H1 (cell line): ENCODE measurements around the gene ROR1. TPM values are rescaled to one million over a fixed set of nuclear protein-coding genes. Genes with fewer than 3 reads are reported as not detected.

Source experiments
- CTCF ChIA-PET: fragments of 300-600 bp; sonication (Branson Sonifier 250); formaldehyde crosslinking; loops from one replicate; lab custom pipeline; 2021; ENCODE audit not compliant: partially characterized antibody; lab: Charles Lee
- POLR2A ChIA-PET: fragments of 300-600 bp; sonication (Branson Sonifier 250); formaldehyde crosslinking; loops from one replicate; lab custom pipeline; 2021; ENCODE audit warnings: inconsistent platforms; ENCODE audit not compliant: partially characterized antibody; lab: Charles Lee
- DNase-seq, 2 experiments: peaks; one replicate each; pipeline versions ENCODE4 v3.0.0 to v3.0.0-alpha.2; 2010 to 2022; ENCODE audit warnings: low spot score in 2 of 2, low read depth in 1 of 2, mixed read lengths in 1 of 2
- FAIRE-seq: peaks from 2 replicates; lab custom pipeline; 2011; peaks lifted over from hg19 to GRCh38; lab: Jason Lieb, UNC
- H2AFZ ChIP-seq: 2 replicates; pipeline ENCODE4 v1.8.1; 2012; ENCODE audit warnings: low read length, inconsistent platforms
- H2AK5ac ChIP-seq: 2 replicates; pipeline ENCODE4 v1.6.1; 2013; ENCODE audit warnings: low read depth, low read length
- H2BK120ac ChIP-seq: replicated peaks from 2 replicates; pipeline ENCODE3; 2013; ENCODE audit warnings: low read depth, low read length, inconsistent platforms
- H2BK12ac ChIP-seq: 2 replicates; pipeline ENCODE4 v1.6.1; 2013; ENCODE audit warnings: low read depth, low read length
- H2BK15ac ChIP-seq: 2 replicates; pipeline ENCODE4 v1.6.1; 2013; ENCODE audit warnings: low read length
- H2BK20ac ChIP-seq: 2 replicates; pipeline ENCODE4 v1.6.1; 2013; ENCODE audit warnings: low read length
- H2BK5ac ChIP-seq: 2 replicates; pipeline ENCODE4 v1.6.1; 2013; ENCODE audit warnings: low read depth, low read length
- H3K14ac ChIP-seq: 2 replicates; pipeline ENCODE4 v1.6.1; 2013; ENCODE audit warnings: inconsistent platforms; ENCODE audit not compliant: insufficient read length
- H3K18ac ChIP-seq: 2 replicates; pipeline ENCODE4 v1.6.1; 2013; ENCODE audit warnings: low read length; ENCODE audit errors: extremely low read depth
- H3K23ac ChIP-seq: 2 replicates; pipeline ENCODE4 v1.6.1; 2013; ENCODE audit warnings: inconsistent platforms; ENCODE audit not compliant: insufficient read length
- H3K23me2 ChIP-seq: 2 replicates; pipeline ENCODE4 v1.6.1; 2013; ENCODE audit warnings: low read depth, low read length
- H3K27ac ChIP-seq: 2 replicates; pipeline ENCODE4 v1.6.1; 2011; ENCODE audit warnings: low read depth, low read length, inconsistent platforms
- H3K27me3 ChIP-seq, 4 experiments: replicated peaks in 1 of 4; 1 replicate in 1 of 4; 2 replicates in 3 of 4; pipeline versions ENCODE4 v1.6.1 to v1.8.1; 2011 to 2013; ENCODE audit warnings: low read length in 3 of 4, mild to moderate bottlenecking in 3 of 4, inconsistent platforms in 2 of 4, mixed read lengths in 2 of 4, moderate library complexity in 1 of 4; ENCODE audit not compliant: control insufficient read depth in 3 of 4, insufficient read depth in 3 of 4; ENCODE audit errors: extremely low read depth in 1 of 4
- H3K36me3 ChIP-seq, 4 experiments: 2 replicates each; pipeline versions ENCODE4 v1.6.1 to v1.8.1; 2011 to 2013; ENCODE audit warnings: mild to moderate bottlenecking in 4 of 4, low read length in 3 of 4, moderate library complexity in 2 of 4, control low read depth in 1 of 4, inconsistent platforms in 1 of 4; ENCODE audit not compliant: insufficient read depth in 4 of 4, control insufficient read depth in 2 of 4
- H3K4ac ChIP-seq: replicated peaks from 2 replicates; pipeline ENCODE3; 2013; ENCODE audit warnings: low read length, low read depth, mixed read lengths, inconsistent platforms; ENCODE audit not compliant: insufficient read length
- H3K4me1 ChIP-seq, 4 experiments: replicated peaks in 1 of 4; 1 replicate in 1 of 4; 2 replicates in 3 of 4; pipeline versions ENCODE4 v1.6.1 to v1.8.1; 2011 to 2013; ENCODE audit warnings: low read length in 3 of 4, inconsistent platforms in 2 of 4, mixed read lengths in 1 of 4; ENCODE audit not compliant: insufficient read depth in 4 of 4, control insufficient read depth in 3 of 4
- H3K4me2 ChIP-seq, 2 experiments: 2 replicates each; pipeline versions ENCODE4 v1.6.1 to v1.8.1; 2011 to 2013; ENCODE audit warnings: low read depth in 2 of 2, low read length in 2 of 2, control low read depth in 1 of 2, inconsistent platforms in 1 of 2, mild to moderate bottlenecking in 1 of 2; ENCODE audit not compliant: insufficient read depth in 1 of 2
- H3K4me3 ChIP-seq, 4 experiments: fragments of 200-600, 300-600 bp in 1 of 4; sonication (generic), shearing (Covaris generic), sonication (Bioruptor Twin) in 1 of 4; 2 replicates each; pipeline versions ENCODE4 v1.5.1 to v1.8.1; 2011 to 2016; ENCODE audit warnings: low read length in 4 of 4, low read depth in 3 of 4, control low read depth in 2 of 4, inconsistent platforms in 2 of 4, mild to moderate bottlenecking in 2 of 4, mixed read lengths in 1 of 4, moderate library complexity in 1 of 4; ENCODE audit not compliant: insufficient read depth in 2 of 4; ENCODE audit errors: extremely low read depth in 1 of 4
- H3K56ac ChIP-seq: replicated peaks from 2 replicates; pipeline ENCODE3; 2013; ENCODE audit warnings: low read depth, mild to moderate bottlenecking, mixed read lengths, low read length, inconsistent platforms; ENCODE audit not compliant: insufficient read length
- H3K79me1 ChIP-seq: 2 replicates; pipeline ENCODE4 v1.6.1; 2013; ENCODE audit warnings: low read depth, low read length, control low read depth
- H3K79me2 ChIP-seq, 2 experiments: 2 replicates each; pipeline versions ENCODE4 v1.6.1 to v1.8.1; 2012 to 2013; ENCODE audit warnings: low read length in 2 of 2, mild to moderate bottlenecking in 2 of 2, inconsistent platforms in 1 of 2; ENCODE audit not compliant: insufficient read depth in 2 of 2, control insufficient read depth in 1 of 2
- H3K9ac ChIP-seq, 4 experiments: replicated peaks in 1 of 4; 1 replicate in 1 of 4; 2 replicates in 3 of 4; pipeline versions ENCODE4 v1.6.1 to v1.8.1; 2011 to 2013; ENCODE audit warnings: low read depth in 3 of 4, low read length in 3 of 4, control low read depth in 2 of 4, mild to moderate bottlenecking in 2 of 4, moderate library complexity in 2 of 4, inconsistent platforms in 1 of 4; ENCODE audit errors: extremely low read depth in 1 of 4
- H3K9me3 ChIP-seq, 2 experiments: 2 replicates each; pipeline versions ENCODE4 v1.6.1 to v1.8.1; 2012 to 2013; ENCODE audit warnings: mild to moderate bottlenecking in 2 of 2, moderate library complexity in 2 of 2, control low read depth in 1 of 2, inconsistent platforms in 1 of 2, low read depth in 1 of 2, low read length in 1 of 2, mixed read lengths in 1 of 2; ENCODE audit not compliant: insufficient read depth in 2 of 2
- H4K20me1 ChIP-seq, 2 experiments: replicated peaks in 1 of 2; 2 replicates each; pipeline versions ENCODE3 to v1.8.1; 2011 to 2013; ENCODE audit warnings: inconsistent platforms in 2 of 2, low read length in 2 of 2, mild to moderate bottlenecking in 1 of 2; ENCODE audit not compliant: insufficient read depth in 2 of 2, control insufficient read depth in 1 of 2
- H4K5ac ChIP-seq: 2 replicates; pipeline ENCODE4 v1.6.1; 2013; ENCODE audit warnings: low read length, low read depth, mixed read lengths, inconsistent platforms; ENCODE audit not compliant: insufficient read length
- H4K8ac ChIP-seq: 2 replicates; pipeline ENCODE4 v1.8.0; 2013; ENCODE audit warnings: mild to moderate bottlenecking, moderate library complexity, low read length, inconsistent platforms; ENCODE audit not compliant: insufficient read depth; ENCODE audit errors: extremely low read depth
- H4K91ac ChIP-seq: replicated peaks from 2 replicates; pipeline ENCODE3; 2013; ENCODE audit warnings: low read length, mixed read lengths, inconsistent platforms; ENCODE audit not compliant: insufficient read length
- ASH2L ChIP-seq: fragments of 200-600, 300-600 bp; sonication (generic); IDR thresholded peaks from one replicate; pipeline ENCODE4 v1.7.1; 2017; ENCODE audit warnings: low read length
- ATF2 ChIP-seq: IDR thresholded peaks from 2 replicates; pipeline ENCODE4 v1.6.1; 2012; ENCODE audit warnings: low read length, inconsistent platforms
- BCL11A ChIP-seq, 2 experiments: IDR thresholded peaks; one replicate each; pipeline ENCODE4 v1.6.1; 2011; ENCODE audit warnings: low read depth in 2 of 2, low read length in 2 of 2, mild to moderate bottlenecking in 2 of 2
- CHD1 ChIP-seq: IDR thresholded peaks from 2 replicates; pipeline ENCODE4 v1.6.1; 2012; ENCODE audit warnings: low read depth, low read length, improper control_type of control experiment
- CHD2 ChIP-seq: IDR thresholded peaks from 2 replicates; pipeline ENCODE4 v1.6.1; 2012; ENCODE audit warnings: low read length, improper control_type of control experiment
- GTF2F1 ChIP-seq: IDR thresholded peaks from 2 replicates; pipeline ENCODE4 v1.6.1; 2012; ENCODE audit warnings: low read depth, low read length, improper control_type of control experiment, borderline replicate concordance
- JUND ChIP-seq: IDR thresholded peaks from 2 replicates; pipeline ENCODE4 v1.6.1; 2011; ENCODE audit warnings: mild to moderate bottlenecking, improper control_type of control experiment, low read length
- PHF8 ChIP-seq: fragments of 200-600 bp; sonication (generic); conservative IDR thresholded peaks from 2 replicates; pipeline ENCODE4 v1.7.1; 2012; ENCODE audit warnings: low read depth, mild to moderate bottlenecking, inconsistent platforms, low read length, moderate library complexity
- SIN3A ChIP-seq, 2 experiments: IDR thresholded peaks in 1 of 2; conservative IDR thresholded peaks in 1 of 2; 2 replicates each; pipeline ENCODE4 v1.6.1; 2011 to 2012; ENCODE audit warnings: low read length in 2 of 2, improper control_type of control experiment in 1 of 2, low read depth in 1 of 2, mild to moderate bottlenecking in 1 of 2
- SP2 ChIP-seq: IDR thresholded peaks from 2 replicates; pipeline ENCODE4 v1.6.1; 2012; ENCODE audit warnings: mild to moderate bottlenecking, low read length, inconsistent platforms
- SRF ChIP-seq: IDR thresholded peaks from 2 replicates; pipeline ENCODE4 v1.6.1; 2011; ENCODE audit warnings: mild to moderate bottlenecking, low read depth, low read length, moderate library complexity
- TCF12 ChIP-seq: IDR thresholded peaks from 2 replicates; pipeline ENCODE4 v1.6.1; 2011; ENCODE audit warnings: low read depth, mild to moderate bottlenecking, low read length
- WGBS, 2 experiments: shearing (Covaris generic) in 1 of 2; methylation state at CpG; one replicate each; pipeline versions ENCODE4 v1.1.6 to v1.1.7; 2013 to 2015; ENCODE audit warnings: low lambda C conversion rate in 2 of 2, mixed read lengths in 2 of 2, inconsistent platforms in 1 of 2, low coverage in 1 of 2, missing lambda C conversion rate in 1 of 2; ENCODE audit not compliant: insufficient replicate concordance in 2 of 2, insufficient coverage in 1 of 2, insufficient read length in 1 of 2; ENCODE audit errors: extremely low coverage in 1 of 2, missing lambda C conversion rate in 1 of 2; 5-methylcytosine and 5-hydroxymethylcytosine counted together
- polyA plus RNA-seq, 7 experiments: library from polyadenylated mRNA; depleted of rRNA in 3 of 7; stranded (reverse) in 5 of 7; unstranded in 2 of 7; fragments of >200 nt in 5 of 7; fragments of 200-250 nt in 2 of 7; gene quantifications; 1 replicate in 5 of 7; 2 replicates in 1 of 7; 4 replicates in 1 of 7; pipeline versions ENCODE4 v1.2.1 to v1.2.3, GENCODE V29; 2011 to 2013; ENCODE audit warnings: missing spikeins in 2 of 7, mixed read lengths in 2 of 7
- total RNA-seq: library from RNA; stranded (reverse); fragmentation: NEBNext Ultra II Directional; extraction: Animal tissue kit (Norgen Biotek cat#: 25700); gene quantifications from 2 replicates; pipeline ENCODE4 v1.2.1, GENCODE V29; 2021

ROR1 gene
- total and polyA plus RNA-seq, 2 of the 8 experiments (the other 6 are each of a cell fraction or from before 2014, with no cell fraction given) = 33.6 to 73.6 TPM

DNA sequence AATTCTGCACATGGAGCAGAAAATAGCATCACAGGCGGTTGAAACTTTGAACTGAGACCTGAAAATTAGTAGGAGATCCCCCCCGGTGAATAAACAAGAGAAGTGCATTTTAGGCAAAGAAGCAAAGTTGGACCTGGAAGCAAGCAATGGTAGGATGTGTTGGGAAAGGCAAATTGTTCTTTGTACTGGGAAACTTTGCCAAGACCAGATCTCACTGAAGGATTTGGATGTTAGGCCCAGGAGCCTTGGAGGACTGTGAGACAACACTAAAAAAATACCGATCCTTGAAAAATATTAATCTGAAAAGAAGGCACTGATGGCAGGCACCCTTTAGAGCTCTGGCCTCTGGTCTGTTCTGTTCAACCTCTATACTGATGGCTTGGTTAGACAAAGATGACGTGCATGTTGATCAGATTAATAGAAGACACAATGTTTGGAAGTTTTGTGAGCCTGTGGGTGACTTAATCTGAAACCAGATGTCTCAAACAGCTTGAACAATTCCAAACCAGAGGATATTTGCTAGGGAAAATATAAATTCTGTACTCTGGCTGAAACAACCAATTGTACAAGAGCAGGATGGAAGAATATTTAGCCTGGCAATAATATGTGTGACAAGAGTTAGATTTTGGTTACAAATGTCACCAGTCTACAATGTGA is 108.4 kb downstream of the ROR1 start:
- Histone ChIP-seq H2BK12ac (no peak overlapping the region), H3K56ac (no peak overlapping the region), H2BK20ac (no peak overlapping the region), H3K23ac (no peak overlapping the region), H3K36me3 (no peaks in the 10 kb centered on the region), H3K18ac (no peak overlapping the region), H2AK5ac (no peak overlapping the region), H2BK120ac (no peak overlapping the region), H3K79me2 (peaks cover 9 to 100% of the 10 kb centered on the region in 2 experiments; a peak in 3 of 4 replicates), H3K4ac (no peak overlapping the region), H4K8ac (no peak overlapping the region), H3K14ac (no peak overlapping the region), H4K91ac (no peak overlapping the region), H3K4me3 (no peak overlapping the region), H3K27me3 (no peaks in the 10 kb centered on the region), H3K4me1 (peaks cover 1 to 17% (median 12%) of the 10 kb centered on the region in 4 experiments), H4K5ac (no peak overlapping the region), H2AFZ (no peak overlapping the region), H3K4me2 (no peak overlapping the region), H3K79me1 (peaks cover 21% of the 10 kb centered on the region), H3K9me3 (no peaks in the 10 kb centered on the region; a peak in 1 of 4 replicates), H4K20me1 (peaks cover 8% of the 10 kb centered on the region in 2 experiments), H2BK15ac (no peak overlapping the region), H3K9ac (no peak overlapping the region), H2BK5ac (no peak overlapping the region), H3K27ac (no peak overlapping the region), H3K23me2 (peaks cover 2% of the 10 kb centered on the region; the same call in 1 of the 2 replicates)
- FAIRE-seq = no peak
- 96% methylated on average over 4 of the region's 4 CpGs; no CpG with 5 or more reads in 1 of the 2 experiments for WGBS, 2 experiments
- ChIA-PET CTCF (interaction anchor here (0.8 to 9.4 kb wide), 3 partner anchors 13 to 117 kb away, joined by 3 to 69 read pairs (median 3); no protein-coding TSS in a partner anchor), POLR2A (no interaction called here)
- TF ChIP-seq JUND = no peak
- TF ChIP-seq GTF2F1 = no peak
- no peak for TF ChIP-seq PHF8
- TF ChIP-seq BCL11A (IDR thresholded peaks at IDR 0.05; ENCODE audit: low read depth in 2 of 2, low read length in 2 of 2) = no peak
- no peak for TF ChIP-seq TCF12
- TF ChIP-seq ASH2L = no peak
- TF ChIP-seq SIN3A (conservative IDR thresholded peaks at IDR 0.05 in 1 of 2, IDR thresholded peaks at IDR 0.05 in 1 of 2; ENCODE audit: low read depth in 1 of 2, low read length in 2 of 2) = no peak
- no peak for TF ChIP-seq CHD2
- TF ChIP-seq SP2 = no peak
- no peak for TF ChIP-seq CHD1
- no peak for TF ChIP-seq SRF
- no peak for TF ChIP-seq ATF2
- no peak for DNase-seq
